ENCODE results near the gene UPK3A.

DNA sequence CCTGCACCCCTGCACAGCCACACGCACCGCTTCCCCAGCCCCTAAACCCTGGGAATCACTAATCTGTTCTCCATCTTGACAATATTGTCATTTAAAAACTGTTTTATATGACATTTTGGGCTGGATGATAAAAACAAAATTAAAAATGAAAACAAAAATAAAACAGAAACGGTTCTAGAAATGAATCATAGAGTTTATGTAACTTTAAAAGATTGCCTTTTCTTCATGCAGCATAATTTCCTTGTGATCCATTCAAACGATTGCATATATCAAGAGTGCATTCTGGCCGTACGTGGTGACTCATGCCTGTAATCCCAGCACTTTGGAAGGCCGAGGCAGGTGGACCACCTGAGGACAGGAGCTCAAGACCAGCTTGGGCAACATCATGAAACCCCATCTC lies 18.4 kb downstream of the UPK3A start:
- TF ChIP-seq POLR2A (IDR thresholded peaks at IDR 0.05; ENCODE audit: low read depth, low read length) (no peak), SPI1 (IDR thresholded peaks at IDR 0.05; ENCODE audit: low read depth, low read length) (no peak), POLR2AphosphoS5 (IDR thresholded peaks at IDR 0.05; ENCODE audit: low read depth, low read length) (no peak), POU2F2 (IDR thresholded peaks at IDR 0.05; ENCODE audit: low read depth, low read length) (no peak), TAF1 (IDR thresholded peaks at IDR 0.05; ENCODE audit: low read depth, low read length) (no peak)
